DMS 273 treated with DMSO at 0.1 percent for 48 hours (cell line): Measurements from ENCODE around the gene SAC3D1.
A peak's percentile ranks its signal among the peaks of the same experiment; 100 is the strongest.

Experiments used
- DNase-seq: peaks from one replicate; lab custom pipeline; 2025; lab: John Stamatoyannopoulos, UW

SAC3D1 gene

GRCh38 chr11:65026810-65027209 lies 14.2 kb upstream of the SAC3D1 start:
- no peak for DNase-seq

GRCh38 chr11:65027213-65028067 lies 13.6 kb upstream of the SAC3D1 start, which contains the start of gene SNX15:
TSS of gene SNX15 (plus strand) at chr11:65027439. CDS start at chr11:65027538, 99 bp downstream.
- peak; percentile 87 for DNase-seq

DNA sequence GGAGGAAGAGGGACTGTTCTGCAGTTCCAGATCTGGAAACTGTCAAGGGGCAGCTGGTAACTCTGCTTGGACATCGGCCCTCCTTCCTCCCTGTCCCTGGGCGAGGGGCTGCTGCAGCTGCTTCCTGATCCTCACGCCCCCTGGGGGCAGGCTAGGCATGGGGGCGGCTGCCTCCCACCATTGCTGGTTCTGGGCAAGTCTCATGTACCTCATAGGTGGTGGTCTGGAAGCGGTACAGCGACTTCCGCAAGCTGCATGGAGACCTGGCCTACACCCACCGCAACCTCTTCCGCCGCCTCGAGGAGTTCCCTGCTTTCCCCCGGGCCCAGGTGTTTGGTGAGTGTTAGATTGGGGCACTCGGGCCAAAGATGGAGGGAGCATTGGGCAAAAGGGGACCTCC lies 8.8 kb upstream of the SAC3D1 start:
- DNase-seq = no peak

DNA sequence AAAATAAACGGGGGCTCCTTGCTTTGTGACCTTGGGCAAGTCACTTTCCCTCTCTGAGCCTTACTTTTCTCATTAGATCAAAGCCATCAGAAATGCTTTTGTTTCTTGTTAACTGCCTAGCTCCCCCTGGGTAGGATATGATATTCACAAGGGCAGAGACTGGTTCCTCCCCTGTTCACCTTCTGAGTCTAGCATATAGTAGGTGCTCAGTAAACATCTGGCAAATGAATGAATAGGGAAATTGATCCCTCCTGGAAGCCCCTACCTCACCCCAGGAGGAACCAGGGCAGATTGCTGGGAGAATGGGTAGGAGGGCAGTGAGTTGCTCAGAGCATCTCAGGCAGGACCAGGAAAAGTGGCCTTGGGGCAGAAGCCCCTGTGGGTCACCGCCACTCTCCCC lies 6.6 kb upstream of the SAC3D1 start:
- DNase-seq = no peak

- no peak for DNase-seq
Observed at GRCh38 chr11:65035579-65035978, 5.4 kb upstream of the SAC3D1 start.

- no peak for DNase-seq
Observed at GRCh38 chr11:65036931-65037330, 4.1 kb upstream of the SAC3D1 start.

DNA sequence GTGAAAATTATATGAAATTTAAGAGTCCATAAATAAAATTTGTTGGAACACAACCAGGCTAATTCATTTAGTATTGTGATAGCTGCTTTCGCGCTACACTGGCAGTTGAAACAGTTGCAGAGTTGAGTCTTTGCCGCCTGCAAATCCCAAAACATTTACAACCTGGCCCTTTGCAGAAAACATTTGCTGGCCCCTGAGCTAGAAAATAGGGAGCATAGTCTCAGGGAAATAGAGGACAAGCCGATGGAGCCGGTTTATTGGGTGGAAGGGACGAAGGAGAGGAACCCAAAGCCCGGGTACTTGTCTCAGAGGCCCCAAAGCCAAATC lies 527 bp upstream of the SAC3D1 start:
- no peak for DNase-seq

DNA sequence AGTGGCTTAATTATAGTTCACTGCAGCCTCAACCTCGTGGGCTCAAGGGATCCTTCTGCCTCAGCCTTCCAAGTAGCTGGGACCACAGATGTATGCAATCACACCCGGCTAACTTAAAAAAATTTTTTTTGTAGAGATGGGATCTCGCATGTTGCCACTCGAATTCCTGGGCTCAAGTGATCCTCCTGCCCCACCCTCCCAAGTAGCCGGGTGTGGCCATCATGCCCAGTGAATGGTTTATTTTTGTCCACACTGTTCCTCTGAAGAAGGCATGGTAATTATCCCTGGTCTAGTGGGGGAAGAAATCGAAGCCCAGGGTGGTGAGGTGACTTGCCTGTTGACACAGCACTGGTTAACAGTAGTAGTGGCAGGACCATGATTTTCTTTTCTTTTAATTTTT lies 1.9 kb downstream of the SAC3D1 start:
- no peak for DNase-seq

- no peak for DNase-seq
Observed at GRCh38 chr11:65043881-65044501, 3.0 kb downstream of the SAC3D1 start.

DNA sequence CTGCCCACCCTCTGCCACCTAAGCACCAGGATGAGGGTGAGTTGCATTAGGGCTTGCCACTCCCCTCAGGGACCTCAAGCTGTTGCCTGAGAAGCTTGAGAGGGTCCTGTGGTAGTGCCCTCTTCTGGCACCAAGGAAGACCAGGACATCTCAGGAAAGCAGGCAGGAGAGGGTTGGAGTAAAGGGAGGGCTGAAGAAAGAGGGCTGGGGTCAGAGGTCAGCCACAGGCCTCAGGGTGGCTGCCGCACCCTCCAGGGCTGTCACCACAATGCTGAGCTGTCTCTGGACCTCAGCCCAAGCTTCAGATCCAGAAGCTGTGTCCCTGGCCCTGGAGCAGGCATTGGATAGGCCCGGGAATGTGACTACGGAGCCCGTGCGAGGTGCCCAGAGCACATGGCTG lies 4.1 kb downstream of the SAC3D1 start:
- DNase-seq = no peak

DNA sequence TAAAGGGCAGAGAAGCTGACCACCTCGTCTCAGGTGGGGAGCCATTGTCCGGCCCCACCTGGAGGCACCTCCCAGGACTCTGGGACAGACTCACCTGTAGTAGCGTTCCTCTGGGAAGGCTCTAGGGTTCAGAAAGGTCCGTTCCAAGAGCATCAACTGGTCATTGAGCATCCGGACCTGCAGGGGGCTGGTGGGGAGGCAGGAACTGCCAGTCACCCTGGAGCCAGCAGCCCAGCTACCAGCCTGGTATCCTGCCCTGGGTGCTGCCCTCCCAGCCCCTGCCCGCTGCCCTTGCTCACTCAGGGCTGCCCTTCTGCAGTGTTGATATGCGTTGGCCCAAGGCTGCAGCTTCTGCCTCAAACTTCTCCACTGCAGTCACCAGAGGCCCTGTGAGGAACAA lies 4.7 kb downstream of the SAC3D1 start:
- no peak for DNase-seq

- no peak for DNase-seq
Observed at GRCh38 chr11:65047581-65048422, 6.8 kb downstream of the SAC3D1 start.

- DNase-seq = no peak
Observed at GRCh38 chr11:65051398-65051858, 10.4 kb downstream of the SAC3D1 start.

DNA sequence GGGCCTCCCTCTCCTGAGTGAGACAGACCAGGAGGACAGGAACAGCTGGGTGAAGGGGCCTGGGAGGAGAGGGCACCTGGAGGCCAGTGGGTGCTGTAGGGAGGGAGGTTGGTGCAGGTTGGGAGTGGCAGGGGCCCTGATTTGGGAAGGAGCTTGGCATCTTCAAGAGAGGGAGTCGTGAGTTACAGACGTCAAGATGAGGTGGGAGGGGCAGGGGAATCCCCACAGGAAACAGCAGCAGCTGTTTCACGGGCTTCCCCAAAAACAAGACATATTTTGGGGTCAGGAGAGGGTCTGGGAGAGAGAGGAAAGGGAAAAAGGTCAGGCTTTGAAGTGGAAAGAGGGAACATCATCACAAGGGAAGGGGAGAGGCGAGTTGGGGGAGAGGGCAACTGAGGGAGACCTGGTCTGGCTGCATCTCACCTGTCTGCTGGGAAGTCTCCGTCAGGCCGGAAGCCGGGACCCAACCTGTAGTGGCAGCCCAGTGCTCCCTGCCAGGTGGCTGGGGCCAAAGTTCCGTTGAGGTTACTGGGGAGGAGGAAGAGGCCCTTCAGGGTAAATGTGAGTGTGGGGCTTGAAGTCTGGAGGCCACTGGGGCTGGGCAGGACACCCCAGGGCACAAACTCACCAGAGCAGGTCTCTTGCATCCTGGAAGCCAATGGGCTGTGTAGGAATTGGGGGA lies 13.0 kb downstream of the SAC3D1 start:
- no peak for DNase-seq

DNA sequence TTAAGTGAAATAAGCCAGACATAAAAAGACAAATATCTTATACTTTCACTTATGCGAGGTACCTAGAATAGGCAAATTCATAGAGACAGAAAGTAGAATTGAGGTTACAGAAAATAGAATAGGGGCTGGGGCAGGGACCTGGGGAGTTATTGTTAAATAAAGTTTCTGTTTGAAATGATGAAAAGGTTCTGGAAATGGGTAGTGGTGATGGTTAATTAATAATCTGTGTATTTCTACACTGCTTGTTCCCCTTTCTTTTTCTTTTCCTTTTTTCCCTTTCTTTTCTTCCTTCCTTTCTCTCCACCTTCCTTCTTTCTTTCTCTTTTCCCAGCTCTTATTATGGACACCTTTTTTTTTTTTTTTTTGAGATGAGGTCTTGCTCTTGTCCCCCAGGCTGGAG lies 14.5 kb downstream of the SAC3D1 start:
- no peak for DNase-seq

DNA sequence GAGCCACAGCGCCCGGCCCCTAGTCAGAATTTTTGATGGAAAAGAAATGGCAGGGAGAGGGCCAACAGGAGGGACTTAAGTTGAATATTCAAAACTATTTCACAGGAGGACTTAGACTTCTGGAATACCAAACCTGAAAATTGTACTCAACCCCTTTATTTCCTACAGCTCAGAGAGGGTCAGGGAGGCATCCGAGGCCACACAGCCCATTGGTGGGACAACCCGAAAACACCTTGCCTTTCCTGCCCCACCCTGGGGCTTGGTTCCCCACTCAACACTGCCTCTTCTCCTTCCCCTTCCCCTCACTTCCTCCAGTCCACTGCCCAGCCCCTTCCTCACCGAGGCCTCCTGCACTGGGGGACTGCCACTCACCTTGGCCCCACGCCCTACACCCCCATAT lies 16.0 kb downstream of the SAC3D1 start:
- no peak for DNase-seq

- no peak for DNase-seq
Observed at GRCh38 chr11:65057526-65057925, 16.5 kb downstream of the SAC3D1 start.

DNA sequence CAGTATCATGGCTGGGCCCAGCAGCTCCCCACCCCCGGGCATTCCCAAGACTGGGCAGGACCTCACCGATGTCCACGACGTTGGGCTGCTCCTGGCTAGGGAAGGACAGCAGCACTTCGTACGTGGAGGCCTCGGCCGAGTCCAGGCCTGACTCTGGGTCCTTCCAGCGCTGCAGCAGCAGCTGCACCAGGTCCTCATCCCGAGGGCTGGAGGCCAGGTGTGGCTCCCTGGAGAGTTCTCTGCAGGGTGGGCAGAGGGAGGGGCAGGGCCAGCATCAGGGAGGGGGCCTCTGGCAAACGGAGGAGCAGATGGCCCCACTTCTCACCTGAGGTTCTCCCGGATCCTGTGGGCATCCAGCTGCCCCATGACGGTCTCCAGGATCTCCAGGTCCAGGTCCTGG lies 17.0 kb downstream of the SAC3D1 start:
- DNase-seq = no peak

DNA sequence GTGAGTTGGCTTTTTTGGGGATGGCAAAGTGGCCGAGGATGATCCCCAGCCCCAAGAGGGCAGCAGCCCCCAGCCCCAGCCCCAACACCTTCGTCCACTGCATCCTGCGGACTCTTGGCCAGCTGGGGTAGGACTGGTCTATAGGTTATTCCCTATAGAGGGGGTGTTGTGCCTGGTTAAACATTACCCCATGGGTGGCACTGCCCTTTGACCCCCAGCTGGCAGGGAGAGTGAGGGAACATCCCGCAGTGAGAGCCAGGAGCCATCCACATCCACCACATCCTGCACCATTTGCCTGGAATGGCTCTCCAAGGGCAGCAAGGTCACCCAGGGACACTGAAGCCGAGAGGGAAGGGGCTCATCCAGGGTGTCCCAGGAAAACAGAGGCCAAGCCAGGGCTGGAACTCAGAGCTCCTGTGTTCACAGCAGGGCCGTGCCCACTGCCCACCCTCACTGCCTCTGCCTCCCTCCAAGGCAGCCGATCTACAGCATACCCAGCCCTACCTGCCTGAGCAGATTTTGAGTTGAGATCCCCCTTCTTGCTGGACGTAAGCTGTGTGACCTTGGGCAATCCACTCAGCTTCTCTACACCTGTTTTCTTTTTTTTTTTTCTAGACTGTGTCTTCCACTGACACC lies 17.5 kb downstream of the SAC3D1 start, which contains the start of gene NAALADL1:
Gene NAALADL1 (minus strand): TSS at position 135 of the 636 bp plus-strand sequence. CDS start 32 bp downstream, at position 103.
- no peak for DNase-seq

GRCh38 chr11:65059523-65059922 lies 18.5 kb downstream of the SAC3D1 start:
- no peak for DNase-seq
